HepG2 (cell line): ENCODE measurements around the gene PRR30. TPM values are rescaled to one million over a fixed set of nuclear protein-coding genes. Genes with fewer than 3 reads are reported as not detected.

ENCODE experiments used
- AKAP8 ChIP-seq: sonication (generic); formaldehyde crosslinking; IDR thresholded peaks from 2 replicates; pipeline ENCODE4 v1.5.1; 2020; ENCODE audit warnings: mild to moderate bottlenecking, missing genetic modification reagents
- CBX1 ChIP-seq: IDR thresholded peaks from one replicate; pipeline ENCODE4 v1.6.1; 2016; ENCODE audit warnings: antibody characterized with exemption, low read depth
- EED ChIP-seq: sonication (generic); formaldehyde crosslinking; IDR thresholded peaks from 2 replicates; pipeline ENCODE4 v1.5.0; 2020; ENCODE audit warnings: mild to moderate bottlenecking, missing genetic modification reagents
- ERF ChIP-seq: IDR thresholded peaks from 2 replicates; pipeline ENCODE4 v1.6.1; 2018; ENCODE audit warnings: missing biosample characterization, missing genetic modification reagents
- HNRNPH1 ChIP-seq: fragments of 200-400 bp; formaldehyde crosslinking; optimal IDR thresholded peaks from 2 replicates; pipeline ENCODE3; 2017; ENCODE audit warnings: mild to moderate bottlenecking, low read depth, low read length
- IRX3 ChIP-seq: sonication (generic); formaldehyde crosslinking; IDR thresholded peaks from 2 replicates; pipeline ENCODE4 v1.8.1; 2023; ENCODE audit warnings: mild to moderate bottlenecking, low read depth, missing genetic modification reagents, borderline replicate concordance
- MED13 ChIP-seq: sonication (generic); formaldehyde crosslinking; IDR thresholded peaks from 2 replicates; pipeline ENCODE4 v1.5.0; 2020; ENCODE audit warnings: missing genetic modification reagents
- MIER2 ChIP-seq: IDR thresholded peaks from 2 replicates; pipeline ENCODE4 v1.6.1; 2016; ENCODE audit warnings: missing biosample characterization, missing genetic modification reagents
- MYPOP ChIP-seq: sonication (generic); formaldehyde crosslinking; IDR thresholded peaks from 2 replicates; pipeline ENCODE4 v1.8.1; 2023; ENCODE audit warnings: mild to moderate bottlenecking, moderate library complexity, missing genetic modification reagents
- SKI ChIP-seq: fragments of 450-650 bp; IDR thresholded peaks from one replicate; pipeline ENCODE4 v1.6.1; 2018; ENCODE audit warnings: mild to moderate bottlenecking; ENCODE audit not compliant: partially characterized antibody
- SNAI1 ChIP-seq: sonication (generic); formaldehyde crosslinking; IDR thresholded peaks from 2 replicates; pipeline ENCODE4 v1.5.0; 2020; ENCODE audit warnings: mild to moderate bottlenecking, missing genetic modification reagents, borderline replicate concordance
- TCF7 ChIP-seq: sonication (generic); IDR thresholded peaks from 2 replicates; pipeline ENCODE4 v1.6.1; 2016; ENCODE audit warnings: antibody characterized with exemption, low read depth
- XRCC5 ChIP-seq: fragments of 200-400 bp; formaldehyde crosslinking; optimal IDR thresholded peaks from 2 replicates; pipeline ENCODE3; 2017; ENCODE audit warnings: mild to moderate bottlenecking, low read length
- YEATS4 ChIP-seq: sonication (generic); formaldehyde crosslinking; IDR thresholded peaks from 2 replicates; pipeline ENCODE4 v1.4.0; 2020; ENCODE audit warnings: missing genetic modification reagents, borderline replicate concordance
- ZBTB7A ChIP-seq: sonication (generic); formaldehyde crosslinking; IDR thresholded peaks from 2 replicates; pipeline ENCODE4 v1.8.0; 2022; ENCODE audit warnings: mild to moderate bottlenecking, missing genetic modification reagents
- ZFP1 ChIP-seq: IDR thresholded peaks from 2 replicates; pipeline ENCODE4 v1.6.1; 2016
- ZFP90 ChIP-seq: sonication (generic); formaldehyde crosslinking; IDR thresholded peaks from 2 replicates; pipeline ENCODE4 v1.8.0; 2022; ENCODE audit warnings: missing genetic modification reagents, mild to moderate bottlenecking, inconsistent platforms, borderline replicate concordance
- ZNF121 ChIP-seq: sonication (generic); formaldehyde crosslinking; IDR thresholded peaks from 2 replicates; pipeline ENCODE4 v1.5.0; 2020; ENCODE audit warnings: mild to moderate bottlenecking, missing genetic modification reagents
- ZNF18 ChIP-seq: sonication (generic); formaldehyde crosslinking; IDR thresholded peaks from 2 replicates; pipeline ENCODE4 v1.8.0; 2022; ENCODE audit warnings: mild to moderate bottlenecking, missing genetic modification reagents; ENCODE audit not compliant: insufficient replicate concordance
- ZNF275 ChIP-seq: sonication (generic); formaldehyde crosslinking; IDR thresholded peaks from 2 replicates; pipeline ENCODE4 v1.8.0; 2022; ENCODE audit warnings: missing genetic modification reagents, mild to moderate bottlenecking, inconsistent platforms, borderline replicate concordance
- ZNF276 ChIP-seq: sonication (generic); formaldehyde crosslinking; IDR thresholded peaks from 2 replicates; pipeline ENCODE4 v1.4.0; 2020; ENCODE audit warnings: mild to moderate bottlenecking, low read depth, missing genetic modification reagents
- ZNF446 ChIP-seq: sonication (generic); formaldehyde crosslinking; IDR thresholded peaks from 2 replicates; pipeline ENCODE4 v1.5.0; 2020; ENCODE audit warnings: mild to moderate bottlenecking, missing genetic modification reagents
- ZNF557 ChIP-seq: sonication (generic); formaldehyde crosslinking; IDR thresholded peaks from 2 replicates; pipeline ENCODE4 v1.4.0; 2020; ENCODE audit warnings: missing genetic modification reagents
- ZNF737 ChIP-seq: sonication (generic); formaldehyde crosslinking; IDR thresholded peaks from 2 replicates; pipeline ENCODE4 v1.5.0; 2020; ENCODE audit warnings: missing genetic modification reagents, mild to moderate bottlenecking, borderline replicate concordance
- ZSCAN30 ChIP-seq: sonication (generic); formaldehyde crosslinking; IDR thresholded peaks from 2 replicates; pipeline ENCODE4 v1.5.0; 2020; ENCODE audit warnings: mild to moderate bottlenecking, missing genetic modification reagents
- ZZZ3 ChIP-seq: sonication (generic); formaldehyde crosslinking; IDR thresholded peaks from 2 replicates; pipeline ENCODE4 v1.4.0; 2020; ENCODE audit warnings: missing genetic modification reagents, mild to moderate bottlenecking, borderline replicate concordance
- polyA plus RNA-seq, 8 experiments: library from polyadenylated mRNA; depleted of rRNA in 3 of 8; stranded (reverse) in 7 of 8; unstranded in 1 of 8; fragments of >200 nt; fragmentation: Illumina TruSeq in 4 of 8; extraction: Trizol in 4 of 8; gene quantifications; 2 replicates each; pipeline versions ENCODE4 v1.2.1 to v1.2.3, GENCODE V29; 2011 to 2016; ENCODE audit warnings: low read depth in 4 of 8, missing spikeins in 1 of 8, mixed read lengths in 1 of 8; ENCODE audit not compliant: insufficient read depth in 1 of 8
- total RNA-seq, 5 experiments: library from RNA; depleted of rRNA; stranded (reverse); fragments of >200 nt; fragmentation: Illumina TruSeq; extraction: Trizol; gene quantifications; 2 replicates each; pipeline ENCODE4 v1.2.3, GENCODE V29; 2016; ENCODE audit warnings: low read depth in 1 of 5

PRR30 gene
- total and polyA plus RNA-seq, 2 of the 13 experiments (the other 11 are each of a cell fraction or from before 2014, with no cell fraction given) = not detected

- TF ChIP-seq SNAI1 (CRISPR knock-in tag) (no peak), IRX3 (CRISPR knock-in tag) (0 out of 2 replicates have a peak, but pooled peaks have one; percentile 77), MYPOP (CRISPR knock-in tag) (no peak), AKAP8 (CRISPR knock-in tag) (no peak), XRCC5 (peak; percentile 9), ZFP1 (CRISPR knock-in tag) (no peak), SKI (no peak), ZNF737 (CRISPR knock-in tag) (no peak), MED13 (CRISPR knock-in tag) (no peak), ZNF121 (CRISPR knock-in tag) (no peak), ZNF557 (no peak), ERF (CRISPR knock-in tag) (0 out of 2 replicates have a peak, but pooled peaks have one; percentile 27), ZNF276 (CRISPR knock-in tag) (peak; percentile 87; the same call in 1 of the 2 replicates), CBX1 (no peak), ZNF275 (CRISPR knock-in tag) (no peak), EED (CRISPR knock-in tag) (no peak), ZSCAN30 (no peak), ZFP90 (CRISPR knock-in tag) (no peak), ZNF18 (CRISPR knock-in tag) (no peak), ZNF446 (peak; percentile 18; the same call in 1 of the 2 replicates), TCF7 (no peak), ZZZ3 (CRISPR knock-in tag) (0 out of 2 replicates have a peak, but pooled peaks have one; percentile 56), HNRNPH1 (no peak), ZBTB7A (CRISPR knock-in tag) (0 out of 2 replicates have a peak, but pooled peaks have one; percentile 47), YEATS4 (peak; percentile 55; the same call in 1 of the 2 replicates), MIER2 (CRISPR knock-in tag) (no peak)
Measured at GRCh38 chr2:27118525-27119329, 20.5 kb downstream of the PRR30 start, which contains the start of gene CGREF1 (continued).
